DOHH2 (cell line): ENCODE data around the gene NKX1-2.

Source experiments
- H3F3A ChIP-seq: fragments of 200-600 bp; sonication (generic), shearing (Covaris generic); 2 replicates; pipeline ENCODE4 v1.6.0; 2016; ENCODE audit warnings: antibody characterized with exemption, mild to moderate bottlenecking; ENCODE audit not compliant: control insufficient read depth, insufficient read depth
- H3K27ac ChIP-seq: fragments of 200-600 bp; sonication (generic); 2 replicates; pipeline ENCODE4 v1.5.1; 2014; ENCODE audit warnings: low read depth, mild to moderate bottlenecking, low read length, moderate library complexity
- H3K27me3 ChIP-seq: fragments of 200-600 bp; sonication (generic); 2 replicates; pipeline ENCODE4 v1.6.1; 2014; ENCODE audit warnings: mild to moderate bottlenecking, low read length, mixed read lengths; ENCODE audit not compliant: control insufficient read depth
- H3K36me3 ChIP-seq: fragments of 200-600 bp; sonication (generic); 2 replicates; pipeline ENCODE4 v1.6.1; 2014; ENCODE audit warnings: mild to moderate bottlenecking, low read length, moderate library complexity, mixed read lengths; ENCODE audit not compliant: control insufficient read depth
- H3K4me1 ChIP-seq: fragments of 200-600 bp; sonication (generic); 2 replicates; pipeline ENCODE4 v1.6.1; 2014; ENCODE audit warnings: mild to moderate bottlenecking, low read length, mixed read lengths; ENCODE audit not compliant: control insufficient read depth
- H3K4me2 ChIP-seq: fragments of 200-600 bp; sonication (generic); 2 replicates; pipeline ENCODE4 v1.6.0; 2014; ENCODE audit warnings: mild to moderate bottlenecking, low read length, moderate library complexity
- H3K4me3 ChIP-seq: fragments of 200-600 bp; sonication (generic); 2 replicates; pipeline ENCODE4 v1.5.1; 2014; ENCODE audit warnings: mild to moderate bottlenecking, low read length, mixed read lengths
- H3K79me2 ChIP-seq: fragments of 200-600 bp; sonication (generic); 2 replicates; pipeline ENCODE4 v1.6.1; 2014; ENCODE audit warnings: mild to moderate bottlenecking, low read length, mixed read lengths; ENCODE audit not compliant: control insufficient read depth
- H3K9me2 ChIP-seq: fragments of 200-600 bp; sonication (generic); replicated peaks from 2 replicates; pipeline ENCODE4 v1.6.1; 2014; ENCODE audit warnings: mild to moderate bottlenecking, low read length, mixed read lengths; ENCODE audit not compliant: control insufficient read depth
- H3K9me3 ChIP-seq: fragments of 200-600 bp; sonication (generic); 2 replicates; pipeline ENCODE4 v1.6.1; 2014; ENCODE audit warnings: antibody characterized with exemption, low read length, mixed read lengths; ENCODE audit not compliant: control insufficient read depth, insufficient read depth
- H4K20me1 ChIP-seq: fragments of 200-600 bp; sonication (generic); 2 replicates; pipeline ENCODE4 v1.6.0; 2014; ENCODE audit warnings: low read depth, mild to moderate bottlenecking, antibody characterized with exemption, low read length, moderate library complexity; ENCODE audit not compliant: control insufficient read depth, insufficient read depth
- EZH2phosphoT487 ChIP-seq: fragments of 200-600 bp; sonication (generic); IDR thresholded peaks from 2 replicates; pipeline ENCODE4 v1.6.1; 2017; ENCODE audit warnings: borderline replicate concordance, mild to moderate bottlenecking, antibody characterized with exemption, low read length, moderate library complexity, mixed read lengths
- TF ChIP-seq, protein P1 (sequence below): fragments of 200-600 bp; sonication (generic); IDR thresholded peaks from one replicate; pipeline ENCODE4 v1.5.1; 2014; ENCODE audit warnings: antibody characterized with exemption, mild to moderate bottlenecking, low read depth, low read length; ENCODE audit not compliant: poor library complexity, severe bottlenecking

NKX1-2 gene

DNA sequence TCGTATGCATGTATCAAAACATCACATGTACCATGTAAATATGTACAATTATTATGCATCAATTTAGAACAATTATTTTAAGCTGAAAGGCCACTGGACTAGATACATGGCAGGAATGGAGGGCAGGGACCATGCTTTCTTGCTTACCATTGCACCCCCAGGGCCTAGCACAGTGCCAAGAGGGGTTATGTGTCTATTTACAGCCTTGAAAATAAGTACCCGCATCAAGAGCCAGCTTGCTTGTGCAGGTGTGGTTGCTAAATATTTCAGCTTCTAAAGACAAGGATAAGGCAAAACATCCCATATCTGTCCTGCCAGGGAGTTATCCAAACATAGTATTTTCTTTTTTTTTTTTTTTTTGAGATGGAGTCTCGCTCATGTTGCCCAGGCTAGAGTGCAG, 16.4 kb downstream of the NKX1-2 start:
- Histone ChIP-seq H3K4me1 (peaks cover 10% of the 10 kb centered on the region), H3K9me2 (no peaks in the 10 kb centered on the region), H3K27me3 (peaks cover 28% of the 10 kb centered on the region), H3K9me3 (no peaks in the 10 kb centered on the region), H3K4me3 (no peak overlapping the region), H3K4me2 (no peak overlapping the region), H3K79me2 (no peaks in the 10 kb centered on the region), H4K20me1 (no peaks in the 10 kb centered on the region), H3F3A (no peaks in the 10 kb centered on the region), H3K36me3 (no peaks in the 10 kb centered on the region), H3K27ac (no peak overlapping the region)
- no peak for TF ChIP-seq EZH2phosphoT487
- TF ChIP-seq, protein P1, sequence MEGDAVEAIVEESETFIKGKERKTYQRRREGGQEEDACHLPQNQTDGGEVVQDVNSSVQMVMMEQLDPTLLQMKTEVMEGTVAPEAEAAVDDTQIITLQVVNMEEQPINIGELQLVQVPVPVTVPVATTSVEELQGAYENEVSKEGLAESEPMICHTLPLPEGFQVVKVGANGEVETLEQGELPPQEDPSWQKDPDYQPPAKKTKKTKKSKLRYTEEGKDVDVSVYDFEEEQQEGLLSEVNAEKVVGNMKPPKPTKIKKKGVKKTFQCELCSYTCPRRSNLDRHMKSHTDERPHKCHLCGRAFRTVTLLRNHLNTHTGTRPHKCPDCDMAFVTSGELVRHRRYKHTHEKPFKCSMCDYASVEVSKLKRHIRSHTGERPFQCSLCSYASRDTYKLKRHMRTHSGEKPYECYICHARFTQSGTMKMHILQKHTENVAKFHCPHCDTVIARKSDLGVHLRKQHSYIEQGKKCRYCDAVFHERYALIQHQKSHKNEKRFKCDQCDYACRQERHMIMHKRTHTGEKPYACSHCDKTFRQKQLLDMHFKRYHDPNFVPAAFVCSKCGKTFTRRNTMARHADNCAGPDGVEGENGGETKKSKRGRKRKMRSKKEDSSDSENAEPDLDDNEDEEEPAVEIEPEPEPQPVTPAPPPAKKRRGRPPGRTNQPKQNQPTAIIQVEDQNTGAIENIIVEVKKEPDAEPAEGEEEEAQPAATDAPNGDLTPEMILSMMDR, result no peak

DNA sequence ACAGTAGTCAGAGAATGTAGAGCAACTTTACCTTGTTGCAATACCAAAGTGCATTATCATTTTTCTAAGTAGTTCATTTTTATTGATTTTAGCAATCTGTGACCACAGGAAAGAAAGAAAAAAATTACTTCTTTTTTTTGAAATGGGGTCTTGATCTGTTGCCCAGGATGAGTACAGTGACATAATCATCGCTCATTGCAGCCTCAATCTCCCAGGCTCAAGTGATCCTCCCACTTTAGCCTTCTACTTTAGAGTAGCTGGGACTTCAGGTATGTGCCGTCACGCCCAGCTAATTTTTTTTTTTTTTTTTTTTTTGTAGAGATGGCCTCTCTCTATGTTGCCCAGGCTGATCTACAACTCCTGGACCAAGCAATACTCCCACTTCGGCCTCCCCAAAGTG, 19.8 kb downstream of the NKX1-2 start:
- no peaks in the 10 kb centered on the region for H3K36me3 ChIP-seq
- H4K20me1 ChIP-seq, result no peaks in the 10 kb centered on the region
- H3K9me3 ChIP-seq, result no peaks in the 10 kb centered on the region
- no peaks in the 10 kb centered on the region for H3K9me2 ChIP-seq
- no peak overlapping the region for H3K4me2 ChIP-seq
- TF ChIP-seq, protein P1, result no peak
- no peak for TF ChIP-seq EZH2phosphoT487
- H3K4me3 ChIP-seq, result no peak overlapping the region
- H3K27ac ChIP-seq, result no peak overlapping the region
- no peaks in the 10 kb centered on the region for H3K79me2 ChIP-seq
- H3K4me1 ChIP-seq, result no peaks in the 10 kb centered on the region
- no peaks in the 10 kb centered on the region for H3F3A ChIP-seq
- H3K27me3 ChIP-seq, result peaks cover 20% of the 10 kb centered on the region

DNA sequence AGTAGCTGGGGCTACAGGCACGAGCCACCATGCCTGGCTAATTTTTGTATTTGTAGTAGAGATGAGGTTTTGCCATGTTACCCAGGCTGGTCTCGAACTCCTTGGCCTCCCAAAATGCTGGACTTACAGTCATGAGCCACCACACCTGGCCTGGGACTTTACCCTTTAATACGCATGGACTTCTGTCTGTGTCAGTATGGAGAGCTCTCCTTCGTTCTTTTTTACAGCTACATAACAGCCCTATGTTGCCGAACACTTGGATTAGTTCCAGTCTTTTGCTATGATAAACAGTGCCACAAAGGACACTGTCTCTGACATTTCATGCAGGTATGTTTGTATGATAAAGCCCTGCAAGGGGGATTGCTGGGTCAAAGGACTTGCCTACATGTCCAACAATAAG, 20.3 kb downstream of the NKX1-2 start:
- peaks cover 20% of the 10 kb centered on the region for H3K27me3 ChIP-seq
- H3K4me1 ChIP-seq, result no peaks in the 10 kb centered on the region
- H3K4me2 ChIP-seq, result no peak overlapping the region
- no peaks in the 10 kb centered on the region for H3K36me3 ChIP-seq
- H4K20me1 ChIP-seq, result no peaks in the 10 kb centered on the region
- H3K9me3 ChIP-seq, result no peaks in the 10 kb centered on the region
- TF ChIP-seq, protein P1, result no peak
- TF ChIP-seq EZH2phosphoT487, result no peak
- H3K79me2 ChIP-seq, result no peaks in the 10 kb centered on the region
- no peaks in the 10 kb centered on the region for H3K9me2 ChIP-seq
- no peak overlapping the region for H3K4me3 ChIP-seq
- H3F3A ChIP-seq, result no peaks in the 10 kb centered on the region
- no peak overlapping the region for H3K27ac ChIP-seq
